Loucy (cell line): ENCODE results near the gene DBNL.

ENCODE experiments used
- CTCF ChIP-seq: fragments of 200-600 bp; sonication (generic); conservative IDR thresholded peaks from 2 replicates; pipeline ENCODE4 v1.5.1; 2014; ENCODE audit warnings: mild to moderate bottlenecking, antibody characterized with exemption, low read length
- EZH2phosphoT487 ChIP-seq: fragments of 200-600 bp; IDR thresholded peaks from 2 replicates; pipeline ENCODE4 v1.6.1; 2018; ENCODE audit warnings: antibody characterized with exemption, mild to moderate bottlenecking, moderate library complexity, borderline replicate concordance

- no peak for TF ChIP-seq CTCF
- TF ChIP-seq EZH2phosphoT487 = no peak
Measured at GRCh38 chr7:44095781-44096180, 51.3 kb downstream of the DBNL start.
